Ishikawa (cell line): Measurements from ENCODE around the gene FLRT3.

Experiments
- EP300 ChIP-seq: IDR thresholded peaks from 2 replicates; pipeline ENCODE4 v1.6.1; 2012; ENCODE audit warnings: borderline replicate concordance
- NFIC ChIP-seq: IDR thresholded peaks from 2 replicates; pipeline ENCODE4 v1.6.1; 2012
- RAD21 ChIP-seq: IDR thresholded peaks from 2 replicates; pipeline ENCODE4 v1.6.1; 2012; ENCODE audit warnings: low read depth
- REST ChIP-seq: IDR thresholded peaks from 2 replicates; pipeline ENCODE4 v1.6.1; 2012; ENCODE audit warnings: low read depth, mild to moderate bottlenecking
- YY1 ChIP-seq: IDR thresholded peaks from 2 replicates; pipeline ENCODE4 v1.6.1; 2012; ENCODE audit warnings: low read depth

GRCh38 chr20:14303651-14304050 lies 33.8 kb downstream of the FLRT3 start:
- TF ChIP-seq NFIC (no peak), REST (no peak), YY1 (no peak), RAD21 (no peak), EP300 (no peak)
